ENCODE results near the gene RNLS. TPM values are rescaled to one million over a fixed set of nuclear protein-coding genes. Genes with fewer than 3 reads are reported as not detected.

The RNLS gene
- total RNA-seq, 1 donor from 2014 or later = 7.0 TPM

DNA sequence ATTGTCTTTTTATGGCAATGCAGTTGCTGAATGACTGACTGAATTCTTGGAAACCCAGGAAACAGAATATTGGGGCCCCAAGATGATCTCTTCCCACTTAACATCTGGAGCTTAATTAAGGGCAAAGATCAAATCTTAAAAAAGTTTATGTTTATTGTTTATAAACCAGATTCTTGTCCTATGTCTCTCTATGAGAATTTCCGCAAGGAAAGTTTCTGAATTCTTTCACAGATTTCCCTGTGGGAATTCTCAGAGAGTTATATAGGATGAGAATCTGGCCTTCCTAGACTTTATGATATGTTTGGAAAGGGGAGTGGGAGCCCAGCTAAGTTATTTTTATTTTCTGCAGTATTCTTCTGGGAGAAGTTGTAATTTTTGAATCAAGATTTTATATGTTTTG is 166.3 kb downstream of the RNLS start:
- DNase-seq (ENCODE audit: extremely low spot score, unreplicated experiment) = no peak
- Mint-ChIP-seq H3K4me1 (ENCODE audit: unreplicated experiment) (peaks cover 18% of the 10 kb centered on the region), H3K27me3 (no peaks in the 10 kb centered on the region), H3K9me3 (no peaks in the 10 kb centered on the region), H3K36me3 (peaks cover 4% of the 10 kb centered on the region), H3K4me3 (no peak overlapping the region), H3K27ac (no peak overlapping the region)
- no peak for TF ChIP-seq CTCF (conservative IDR thresholded peaks at IDR 0.05)

GRCh38 chr10:88415533-88416130 is 167.5 kb downstream of the RNLS start:
- no peak for TF ChIP-seq CTCF (conservative IDR thresholded peaks at IDR 0.05)
- no peaks in the 10 kb centered on the region for H3K27me3 Mint-ChIP-seq
- DNase-seq (ENCODE audit: extremely low spot score, unreplicated experiment) = no peak
- no peak overlapping the region for H3K4me3 Mint-ChIP-seq
- no peaks in the 10 kb centered on the region for H3K9me3 Mint-ChIP-seq
- H3K4me1 Mint-ChIP-seq (ENCODE audit: unreplicated experiment) = peaks cover 18% of the 10 kb centered on the region
- no peaks in the 10 kb centered on the region for H3K36me3 Mint-ChIP-seq
- no peak overlapping the region for H3K27ac Mint-ChIP-seq

GRCh38 chr10:88413412-88413811 is 169.7 kb downstream of the RNLS start:
- no peak for DNase-seq (ENCODE audit: extremely low spot score, unreplicated experiment)
- H3K4me3 Mint-ChIP-seq = no peak overlapping the region
- H3K9me3 Mint-ChIP-seq = no peaks in the 10 kb centered on the region
- no peaks in the 10 kb centered on the region for H3K36me3 Mint-ChIP-seq
- no peaks in the 10 kb centered on the region for H3K27me3 Mint-ChIP-seq
- no peak for TF ChIP-seq CTCF (conservative IDR thresholded peaks at IDR 0.05)
- peaks cover 13% of the 10 kb centered on the region for H3K4me1 Mint-ChIP-seq (ENCODE audit: unreplicated experiment)
- no peak overlapping the region for H3K27ac Mint-ChIP-seq

- TF ChIP-seq CTCF (conservative IDR thresholded peaks at IDR 0.05) = no peak
- no peak overlapping the region for H3K27ac Mint-ChIP-seq
- no peaks in the 10 kb centered on the region for H3K27me3 Mint-ChIP-seq
- no peak overlapping the region for H3K4me3 Mint-ChIP-seq
- peaks cover 4% of the 10 kb centered on the region for H3K4me1 Mint-ChIP-seq (ENCODE audit: unreplicated experiment)
- no peaks in the 10 kb centered on the region for H3K36me3 Mint-ChIP-seq
- no peaks in the 10 kb centered on the region for H3K9me3 Mint-ChIP-seq
- DNase-seq (ENCODE audit: extremely low spot score, unreplicated experiment) = no peak
These were observed 171.3 kb downstream of the RNLS start for GRCh38 chr10:88411772-88412349.

GRCh38 chr10:88409824-88410223 is 173.3 kb downstream of the RNLS start:
- Mint-ChIP-seq H3K36me3 (no peaks in the 10 kb centered on the region), H3K27ac (no peak overlapping the region), H3K27me3 (no peaks in the 10 kb centered on the region), H3K4me1 (ENCODE audit: unreplicated experiment) (no peaks in the 10 kb centered on the region), H3K9me3 (no peaks in the 10 kb centered on the region), H3K4me3 (no peak overlapping the region)
- no peak for DNase-seq (ENCODE audit: extremely low spot score, unreplicated experiment)
- no peak for TF ChIP-seq CTCF (conservative IDR thresholded peaks at IDR 0.05)

Data from type B pancreatic cell (in vitro differentiated cells).